Measurements from ENCODE around the gene VPS29.

GRCh38 chr12:110508071-110508586 lies 6.2 kb upstream of the VPS29 start:
- TF ChIP-seq CTCF (IDR thresholded peaks at IDR 0.05) (no peak), POLR2A (IDR thresholded peaks at IDR 0.05) (no peak)
